Gastrocnemius medialis (tissue), 4 donors: ENCODE data around the gene GAA.

Experiments
- CTCF ChIP-seq, 5 experiments: fragments of 450-650 bp in 3 of 5; fragments of 200-600 bp in 2 of 5; sonication (generic) in 2 of 5; IDR thresholded peaks in 4 of 5; conservative IDR thresholded peaks in 1 of 5; 1 replicate in 4 of 5; 2 replicates in 1 of 5; pipeline ENCODE4 v1.5.1; 2016 to 2019; ENCODE audit warnings: antibody characterized with exemption in 5 of 5, mild to moderate bottlenecking in 3 of 5, moderate library complexity in 3 of 5
- POLR2A ChIP-seq, 2 donors: fragments of 450-650 bp; IDR thresholded peaks; one replicate each; pipeline ENCODE4 v1.6.1; 2017; ENCODE audit warnings: antibody characterized with exemption in 2 of 2, mild to moderate bottlenecking in 2 of 2, moderate library complexity in 2 of 2

- TF ChIP-seq CTCF (IDR thresholded peaks at IDR 0.05 in 4 of 5, conservative IDR thresholded peaks at IDR 0.05 in 1 of 5) (no peak), POLR2A (IDR thresholded peaks at IDR 0.05) (no peak)
These were observed 40.7 kb upstream of the GAA start for GRCh38 chr17:80060644-80061043.
